Measurements from ENCODE around the gene KLK15. TPM values are rescaled to one million over a fixed set of nuclear protein-coding genes. Genes with fewer than 3 reads are reported as not detected.
A peak's percentile ranks its signal among the peaks of the same experiment; 100 is the strongest.

The KLK15 gene
- polyA plus RNA-seq, 2 of the 4 experiments (the other 2 are of a cell fraction), result not detected

DNA sequence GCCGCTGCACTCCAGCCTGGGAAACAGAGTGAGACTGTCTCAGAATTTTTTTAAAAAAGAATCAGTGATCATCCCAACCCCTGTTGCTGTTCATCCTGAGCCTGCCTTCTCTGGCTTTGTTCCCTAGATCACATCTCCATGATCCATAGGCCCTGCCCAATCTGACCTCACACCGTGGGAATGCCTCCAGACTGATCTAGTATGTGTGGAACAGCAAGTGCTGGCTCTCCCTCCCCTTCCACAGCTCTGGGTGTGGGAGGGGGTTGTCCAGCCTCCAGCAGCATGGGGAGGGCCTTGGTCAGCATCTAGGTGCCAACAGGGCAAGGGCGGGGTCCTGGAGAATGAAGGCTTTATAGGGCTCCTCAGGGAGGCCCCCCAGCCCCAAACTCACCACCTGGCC, 39.7 kb upstream of the KLK15 start, which contains the start of gene KLK2:
TSS of gene KLK2 (plus strand) at position 384 of the 400 bp plus-strand sequence. CDS start 35 bp downstream, outside the sequence.
- 0 out of 3 replicates have a peak, but pooled peaks cover 3% of the 10 kb centered on the region for H3K9me3 ChIP-seq
- H3K4me3 ChIP-seq, result no peak within 1 kb of the TSS
- no peak for ATAC-seq
- 59% methylated on average over 2 of the region's 3 CpGs for WGBS (ENCODE audit: missing lambda C conversion rate)
- no peak within 1 kb of the TSS for H3K4me2 ChIP-seq
- ChIA-PET POLR2A (no interaction called here), CTCF (interaction anchor here (0.6 to 2.2 kb wide), 3 partner anchors 9 to 286 kb away, joined by 3 to 6 read pairs (median 3); no protein-coding TSS in a partner anchor)
- no peak within 1 kb of the TSS for H3K27ac ChIP-seq
- TF ChIP-seq BHLHE40 (IDR thresholded peaks at IDR 0.05; ENCODE audit: low read depth, low read length) (no peak), ZFP36 (IDR thresholded peaks at IDR 0.05; ENCODE audit: borderline replicate concordance, partially characterized antibody) (no peak), SMC3 (IDR thresholded peaks at IDR 0.05) (no peak), POLR2A (IDR thresholded peaks at IDR 0.05; ENCODE audit: low read length) (no peak), EHF (CRISPR knock-in tag; IDR thresholded peaks at IDR 0.05) (no peak), NR3C1 (IDR thresholded peaks at IDR 0.05) (no peak), ESRRA (IDR thresholded peaks at IDR 0.05; ENCODE audit: borderline replicate concordance, low read length) (no peak), ZSCAN20 (CRISPR knock-in tag; IDR thresholded peaks at IDR 0.05) (no peak), ZC3H11A (IDR thresholded peaks at IDR 0.05) (no peak), NFE2L2 (conservative IDR thresholded peaks at IDR 0.05; ENCODE audit: low read length) (no peak), HOXA7 (CRISPR knock-in tag; IDR thresholded peaks at IDR 0.05) (no peak), TFCP2L1 (CRISPR knock-in tag; IDR thresholded peaks at IDR 0.05) (no peak), CHD4 (IDR thresholded peaks at IDR 0.05; ENCODE audit: borderline replicate concordance) (no peak)
- TF ChIP-seq, protein P1, sequence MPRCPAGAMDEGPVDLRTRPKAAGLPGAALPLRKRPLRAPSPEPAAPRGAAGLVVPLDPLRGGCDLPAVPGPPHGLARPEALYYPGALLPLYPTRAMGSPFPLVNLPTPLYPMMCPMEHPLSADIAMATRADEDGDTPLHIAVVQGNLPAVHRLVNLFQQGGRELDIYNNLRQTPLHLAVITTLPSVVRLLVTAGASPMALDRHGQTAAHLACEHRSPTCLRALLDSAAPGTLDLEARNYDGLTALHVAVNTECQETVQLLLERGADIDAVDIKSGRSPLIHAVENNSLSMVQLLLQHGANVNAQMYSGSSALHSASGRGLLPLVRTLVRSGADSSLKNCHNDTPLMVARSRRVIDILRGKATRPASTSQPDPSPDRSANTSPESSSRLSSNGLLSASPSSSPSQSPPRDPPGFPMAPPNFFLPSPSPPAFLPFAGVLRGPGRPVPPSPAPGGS (IDR thresholded peaks at IDR 0.05), result no peak
- TF ChIP-seq, protein P2, sequence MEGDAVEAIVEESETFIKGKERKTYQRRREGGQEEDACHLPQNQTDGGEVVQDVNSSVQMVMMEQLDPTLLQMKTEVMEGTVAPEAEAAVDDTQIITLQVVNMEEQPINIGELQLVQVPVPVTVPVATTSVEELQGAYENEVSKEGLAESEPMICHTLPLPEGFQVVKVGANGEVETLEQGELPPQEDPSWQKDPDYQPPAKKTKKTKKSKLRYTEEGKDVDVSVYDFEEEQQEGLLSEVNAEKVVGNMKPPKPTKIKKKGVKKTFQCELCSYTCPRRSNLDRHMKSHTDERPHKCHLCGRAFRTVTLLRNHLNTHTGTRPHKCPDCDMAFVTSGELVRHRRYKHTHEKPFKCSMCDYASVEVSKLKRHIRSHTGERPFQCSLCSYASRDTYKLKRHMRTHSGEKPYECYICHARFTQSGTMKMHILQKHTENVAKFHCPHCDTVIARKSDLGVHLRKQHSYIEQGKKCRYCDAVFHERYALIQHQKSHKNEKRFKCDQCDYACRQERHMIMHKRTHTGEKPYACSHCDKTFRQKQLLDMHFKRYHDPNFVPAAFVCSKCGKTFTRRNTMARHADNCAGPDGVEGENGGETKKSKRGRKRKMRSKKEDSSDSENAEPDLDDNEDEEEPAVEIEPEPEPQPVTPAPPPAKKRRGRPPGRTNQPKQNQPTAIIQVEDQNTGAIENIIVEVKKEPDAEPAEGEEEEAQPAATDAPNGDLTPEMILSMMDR (IDR thresholded peaks at IDR 0.05), result no peak
- H3K4me1 ChIP-seq, result no peaks in the 10 kb centered on the region
- no peak for DNase-seq (ENCODE audit: low read depth in 1 of 2, low spot score in 1 of 2)
- no peak for FAIRE-seq

DNA sequence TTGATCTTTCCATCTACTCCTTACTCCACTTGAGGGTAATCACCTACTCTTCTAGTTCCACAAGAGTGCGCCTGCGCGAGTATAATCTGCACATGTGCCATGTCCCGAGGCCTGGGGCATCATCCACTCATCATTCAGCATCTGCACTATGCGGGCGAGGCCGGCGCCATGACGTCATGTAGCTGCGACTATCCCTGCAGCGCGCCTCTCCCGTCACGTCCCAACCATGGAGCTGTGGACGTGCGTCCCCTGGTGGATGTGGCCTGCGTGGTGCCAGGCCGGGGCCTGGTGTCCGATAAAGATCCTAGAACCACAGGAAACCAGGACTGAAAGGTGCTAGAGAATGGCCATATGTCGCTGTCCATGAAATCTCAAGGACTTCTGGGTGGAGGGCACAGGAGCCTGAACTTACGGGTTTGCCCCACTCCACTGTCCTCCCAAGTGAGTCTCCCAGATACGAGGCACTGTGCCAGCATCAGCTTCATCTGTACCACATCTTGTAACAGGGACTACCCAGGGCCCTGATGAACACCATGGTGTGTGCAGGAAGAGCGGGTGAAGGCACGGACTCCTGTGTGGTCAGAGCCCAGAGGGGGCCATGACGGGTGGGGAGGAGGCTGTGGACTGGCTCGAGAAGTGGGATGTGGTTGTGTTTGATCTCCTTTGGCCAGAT, 37.2 kb upstream of the KLK15 start:
- H3K27ac ChIP-seq, result no peak overlapping the region
- 0 out of 3 replicates have a peak, but pooled peaks cover 6% of the 10 kb centered on the region for H3K9me3 ChIP-seq
- WGBS (ENCODE audit: missing lambda C conversion rate), result 39% methylated on average over 25 of the region's 26 CpGs
- peak; percentile 44 to 88; a peak in 5 of 6 replicates for ATAC-seq
- POLR2A ChIA-PET, result no interaction called here
- peak; percentile 65 to 90 for DNase-seq (ENCODE audit: low read depth in 1 of 2, low spot score in 1 of 2)
- no peaks in the 10 kb centered on the region for H3K4me1 ChIP-seq
- H3K4me3 ChIP-seq, result peak overlapping the region; percentile 13; the same call in 1 of the 3 replicates
- CTCF ChIA-PET, result interaction anchor here (0.6 to 1.0 kb wide), 3 partner anchors 51 to 195 kb away, joined by 3 to 4 read pairs (median 3); no protein-coding TSS in a partner anchor
- FAIRE-seq, result no peak
- H3K4me2 ChIP-seq, result peak overlapping the region; percentile 47; the same call in 2 of the 3 replicates
- TF ChIP-seq RAD21 (conservative IDR thresholded peaks at IDR 0.05 in 1 of 2, IDR thresholded peaks at IDR 0.05 in 1 of 2) (peak in 1 of 2 experiments; percentile 39; a peak in 2 of 5 replicates), RCOR1 (IDR thresholded peaks at IDR 0.05; ENCODE audit: low read depth, low read length) (no peak), NPAS2 (CRISPR knock-in tag; IDR thresholded peaks at IDR 0.05; ENCODE audit: borderline replicate concordance) (no peak), ZFP36 (IDR thresholded peaks at IDR 0.05; ENCODE audit: borderline replicate concordance, partially characterized antibody) (peak; percentile 6), HDAC2 (IDR thresholded peaks at IDR 0.05) (no peak), FOSB (CRISPR knock-in tag; IDR thresholded peaks at IDR 0.05) (no peak), GATA3 (IDR thresholded peaks at IDR 0.05; ENCODE audit: borderline replicate concordance) (no peak), KDM1A (IDR thresholded peaks at IDR 0.05; ENCODE audit: low read depth) (no peak), MAFK (IDR thresholded peaks at IDR 0.05; ENCODE audit: partially characterized antibody) (no peak), TP53 (CRISPR knock-in tag; IDR thresholded peaks at IDR 0.05) (no peak), ESRRA (IDR thresholded peaks at IDR 0.05; ENCODE audit: borderline replicate concordance, low read length) (no peak), JUNB (IDR thresholded peaks at IDR 0.05) (no peak)
- TF ChIP-seq, protein P3, sequence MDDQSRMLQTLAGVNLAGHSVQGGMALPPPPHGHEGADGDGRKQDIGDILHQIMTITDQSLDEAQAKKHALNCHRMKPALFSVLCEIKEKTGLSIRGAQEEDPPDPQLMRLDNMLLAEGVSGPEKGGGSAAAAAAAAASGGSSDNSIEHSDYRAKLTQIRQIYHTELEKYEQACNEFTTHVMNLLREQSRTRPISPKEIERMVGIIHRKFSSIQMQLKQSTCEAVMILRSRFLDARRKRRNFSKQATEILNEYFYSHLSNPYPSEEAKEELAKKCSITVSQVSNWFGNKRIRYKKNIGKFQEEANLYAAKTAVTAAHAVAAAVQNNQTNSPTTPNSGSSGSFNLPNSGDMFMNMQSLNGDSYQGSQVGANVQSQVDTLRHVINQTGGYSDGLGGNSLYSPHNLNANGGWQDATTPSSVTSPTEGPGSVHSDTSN (IDR thresholded peaks at IDR 0.05), result no peak
- TF ChIP-seq, protein P4, sequence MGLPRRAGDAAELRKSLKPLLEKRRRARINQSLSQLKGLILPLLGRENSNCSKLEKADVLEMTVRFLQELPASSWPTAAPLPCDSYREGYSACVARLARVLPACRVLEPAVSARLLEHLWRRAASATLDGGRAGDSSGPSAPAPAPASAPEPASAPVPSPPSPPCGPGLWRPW (IDR thresholded peaks at IDR 0.05), result no peak
- TF ChIP-seq, protein P5, sequence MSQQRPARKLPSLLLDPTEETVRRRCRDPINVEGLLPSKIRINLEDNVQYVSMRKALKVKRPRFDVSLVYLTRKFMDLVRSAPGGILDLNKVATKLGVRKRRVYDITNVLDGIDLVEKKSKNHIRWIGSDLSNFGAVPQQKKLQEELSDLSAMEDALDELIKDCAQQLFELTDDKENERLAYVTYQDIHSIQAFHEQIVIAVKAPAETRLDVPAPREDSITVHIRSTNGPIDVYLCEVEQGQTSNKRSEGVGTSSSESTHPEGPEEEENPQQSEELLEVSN (IDR thresholded peaks at IDR 0.05; ENCODE audit: borderline replicate concordance, low read depth), result no peak
- TF ChIP-seq, protein P6, sequence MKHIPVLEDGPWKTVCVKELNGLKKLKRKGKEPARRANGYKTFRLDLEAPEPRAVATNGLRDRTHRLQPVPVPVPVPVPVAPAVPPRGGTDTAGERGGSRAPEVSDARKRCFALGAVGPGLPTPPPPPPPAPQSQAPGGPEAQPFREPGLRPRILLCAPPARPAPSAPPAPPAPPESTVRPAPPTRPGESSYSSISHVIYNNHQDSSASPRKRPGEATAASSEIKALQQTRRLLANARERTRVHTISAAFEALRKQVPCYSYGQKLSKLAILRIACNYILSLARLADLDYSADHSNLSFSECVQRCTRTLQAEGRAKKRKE (CRISPR knock-in tag; IDR thresholded peaks at IDR 0.05; ENCODE audit: low read depth), result no peak
- TF ChIP-seq, protein P7, sequence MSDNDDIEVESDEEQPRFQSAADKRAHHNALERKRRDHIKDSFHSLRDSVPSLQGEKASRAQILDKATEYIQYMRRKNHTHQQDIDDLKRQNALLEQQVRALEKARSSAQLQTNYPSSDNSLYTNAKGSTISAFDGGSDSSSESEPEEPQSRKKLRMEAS (IDR thresholded peaks at IDR 0.05), result peak; percentile 78
- TF ChIP-seq, protein P8, sequence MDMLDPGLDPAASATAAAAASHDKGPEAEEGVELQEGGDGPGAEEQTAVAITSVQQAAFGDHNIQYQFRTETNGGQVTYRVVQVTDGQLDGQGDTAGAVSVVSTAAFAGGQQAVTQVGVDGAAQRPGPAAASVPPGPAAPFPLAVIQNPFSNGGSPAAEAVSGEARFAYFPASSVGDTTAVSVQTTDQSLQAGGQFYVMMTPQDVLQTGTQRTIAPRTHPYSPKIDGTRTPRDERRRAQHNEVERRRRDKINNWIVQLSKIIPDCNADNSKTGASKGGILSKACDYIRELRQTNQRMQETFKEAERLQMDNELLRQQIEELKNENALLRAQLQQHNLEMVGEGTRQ (IDR thresholded peaks at IDR 0.05), result no peak

All from A549 (cell line).